ENCODE data around the gene FBXO21. TPM values are rescaled to one million over a fixed set of nuclear protein-coding genes. Genes with fewer than 3 reads are reported as not detected.
"Not testable (repeated sequence)": the region's sequence is repeated elsewhere in the genome, so short reads cannot be mapped to it uniquely, and the experiment has no call there.

The FBXO21 gene
- total and polyA plus RNA-seq, 4 donors = 9.7 to 111 (median 29.4) TPM

DNA sequence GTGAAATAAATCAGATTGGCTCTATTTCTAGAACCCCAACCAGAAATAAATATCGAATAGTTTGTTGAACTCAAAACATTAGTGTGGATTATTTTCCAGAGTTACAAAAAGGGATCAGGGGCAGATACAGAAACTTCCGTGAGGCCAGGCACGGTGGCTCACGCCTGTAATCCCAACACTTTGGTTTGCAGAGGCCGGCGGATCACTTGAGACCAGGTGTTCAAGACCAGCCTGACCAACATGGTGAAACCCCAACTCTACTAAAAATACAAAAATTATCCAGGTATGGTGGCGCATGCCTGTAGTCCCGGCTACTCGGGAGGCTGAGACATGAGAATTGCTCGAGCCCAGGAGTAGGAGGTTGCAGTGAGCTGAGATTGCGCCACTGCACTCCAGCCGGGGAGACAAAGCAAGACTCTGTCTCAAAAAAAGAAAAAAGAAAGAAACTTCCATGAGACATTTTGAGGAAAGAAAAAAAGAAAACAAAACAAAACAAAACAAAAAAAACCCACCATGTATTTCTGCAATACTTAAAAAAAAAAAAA is 2.1 kb downstream of the FBXO21 start:
- peak in 2 of 3 donors; percentile 5 to 13 for DNase-seq
- 86 to 89% methylated on average over 12 of the region's 12 CpGs for WGBS, 2 donors
- TF ChIP-seq, protein P1, sequence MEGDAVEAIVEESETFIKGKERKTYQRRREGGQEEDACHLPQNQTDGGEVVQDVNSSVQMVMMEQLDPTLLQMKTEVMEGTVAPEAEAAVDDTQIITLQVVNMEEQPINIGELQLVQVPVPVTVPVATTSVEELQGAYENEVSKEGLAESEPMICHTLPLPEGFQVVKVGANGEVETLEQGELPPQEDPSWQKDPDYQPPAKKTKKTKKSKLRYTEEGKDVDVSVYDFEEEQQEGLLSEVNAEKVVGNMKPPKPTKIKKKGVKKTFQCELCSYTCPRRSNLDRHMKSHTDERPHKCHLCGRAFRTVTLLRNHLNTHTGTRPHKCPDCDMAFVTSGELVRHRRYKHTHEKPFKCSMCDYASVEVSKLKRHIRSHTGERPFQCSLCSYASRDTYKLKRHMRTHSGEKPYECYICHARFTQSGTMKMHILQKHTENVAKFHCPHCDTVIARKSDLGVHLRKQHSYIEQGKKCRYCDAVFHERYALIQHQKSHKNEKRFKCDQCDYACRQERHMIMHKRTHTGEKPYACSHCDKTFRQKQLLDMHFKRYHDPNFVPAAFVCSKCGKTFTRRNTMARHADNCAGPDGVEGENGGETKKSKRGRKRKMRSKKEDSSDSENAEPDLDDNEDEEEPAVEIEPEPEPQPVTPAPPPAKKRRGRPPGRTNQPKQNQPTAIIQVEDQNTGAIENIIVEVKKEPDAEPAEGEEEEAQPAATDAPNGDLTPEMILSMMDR (IDR thresholded peaks at IDR 0.05; ENCODE audit: control extremely low read depth, extremely low read depth) = no peak

DNA sequence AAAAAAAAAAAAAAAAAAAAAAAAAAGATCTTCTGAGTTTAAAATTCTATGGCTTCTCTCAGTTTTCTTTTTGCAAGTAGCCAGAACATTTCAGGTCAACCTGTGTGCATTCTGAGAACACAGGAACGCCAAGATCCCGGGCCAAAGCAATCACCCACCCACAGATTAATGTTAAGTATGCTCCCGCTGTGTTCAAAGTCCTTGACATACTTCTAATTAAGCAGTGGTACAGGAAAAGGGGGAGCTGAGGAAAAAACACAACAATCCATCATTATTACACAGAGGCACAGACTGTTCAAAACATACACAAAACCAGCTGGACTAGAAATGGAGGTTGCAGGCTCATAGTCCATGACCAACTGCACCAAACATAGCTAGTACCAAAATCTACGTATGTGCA is 2.8 kb downstream of the FBXO21 start:
- peak in 2 of 3 donors; percentile 40 to 53 for DNase-seq
- 46 to 79% methylated on average over 4 of the region's 4 CpGs for WGBS, 2 donors
- TF ChIP-seq, protein P1 (IDR thresholded peaks at IDR 0.05; ENCODE audit: control extremely low read depth, extremely low read depth) = no peak
- no peak overlapping the region for H3K4me3 ChIP-seq
- H3K27me3 ChIP-seq (ENCODE audit: control insufficient read depth in 3 of 3, insufficient read depth in 3 of 3, low read length in 2 of 3) = no peaks in the 10 kb centered on the region
- peaks cover 0 to 15% (median 0%) of the 10 kb centered on the region in 5 donors for H3K4me1 ChIP-seq (ENCODE audit: control insufficient read depth in 5 of 5, insufficient read depth in 5 of 5, low read length in 5 of 5)
- no peaks in the 10 kb centered on the region for H3K9me3 ChIP-seq (ENCODE audit: control insufficient read depth in 4 of 4, insufficient read depth in 3 of 4, low read length in 3 of 4)
- H3K27ac ChIP-seq (ENCODE audit: low read depth in 1 of 2, low read length in 1 of 2) = no peak overlapping the region
- no peak for ATAC-seq (ENCODE audit: insufficient read depth, low FRiP score)
- H3K9ac ChIP-seq (ENCODE audit: insufficient read depth in 1 of 2, low read length in 2 of 2) = no peak overlapping the region
- peaks cover 7 to 25% (median 12%) of the 10 kb centered on the region in 4 donors for H3K36me3 ChIP-seq (ENCODE audit: control insufficient read depth in 4 of 4, insufficient read depth in 4 of 4, low read length in 4 of 4)

More for the DNA sequence above, 2.1 kb downstream of the FBXO21 start:
- Histone ChIP-seq H3K27ac (ENCODE audit: low read depth in 1 of 2, low read length in 1 of 2) (no peak overlapping the region), H3K9me3 (ENCODE audit: control insufficient read depth in 4 of 4, insufficient read depth in 3 of 4, low read length in 3 of 4) (no peaks in the 10 kb centered on the region), H3K27me3 (ENCODE audit: control insufficient read depth in 3 of 3, insufficient read depth in 3 of 3, low read length in 2 of 3) (no peaks in the 10 kb centered on the region), H3K4me3 (no peak overlapping the region), H3K4me1 (ENCODE audit: control insufficient read depth in 5 of 5, insufficient read depth in 5 of 5, low read length in 5 of 5) (peaks cover 0 to 15% (median 0%) of the 10 kb centered on the region in 5 donors), H3K9ac (ENCODE audit: insufficient read depth in 1 of 2, low read length in 2 of 2) (no peak overlapping the region), H3K36me3 (ENCODE audit: control insufficient read depth in 4 of 4, insufficient read depth in 4 of 4, low read length in 4 of 4) (peaks cover 7 to 22% (median 9%) of the 10 kb centered on the region in 4 donors)
- ATAC-seq (ENCODE audit: insufficient read depth, low FRiP score) = no peak

DNA sequence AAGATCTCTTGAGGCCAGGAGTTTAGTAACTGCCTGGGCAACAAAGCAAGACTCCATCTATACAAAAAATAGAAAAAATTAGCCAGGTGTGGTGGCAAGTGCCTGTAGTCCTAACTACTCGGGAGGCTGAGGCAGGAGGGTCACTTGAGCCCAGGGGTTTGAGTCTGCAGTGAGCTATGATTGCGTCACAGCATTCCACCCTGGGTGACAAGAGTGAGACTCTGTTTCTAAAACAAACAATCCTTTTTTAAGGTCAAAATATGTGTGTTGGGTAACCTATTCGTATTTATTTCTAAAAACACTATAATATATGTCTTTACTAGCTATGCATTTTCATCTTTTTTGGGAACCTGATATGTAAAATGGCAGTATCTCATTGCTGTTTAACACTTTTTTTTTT is 7.4 kb downstream of the FBXO21 start:
- ATAC-seq (ENCODE audit: insufficient read depth, low FRiP score) (no peak), DNase-seq (no peak)
- H3K4me1 ChIP-seq (ENCODE audit: control insufficient read depth in 5 of 5, insufficient read depth in 5 of 5, low read length in 5 of 5) = peaks cover 0 to 5% (median 0%) of the 10 kb centered on the region in 5 donors
- H3K27me3 ChIP-seq (ENCODE audit: control insufficient read depth in 3 of 3, insufficient read depth in 3 of 3, low read length in 2 of 3) = no peaks in the 10 kb centered on the region
- H3K36me3 ChIP-seq (ENCODE audit: control insufficient read depth in 4 of 4, insufficient read depth in 4 of 4, low read length in 4 of 4) = peaks cover 15 to 58% (median 28%) of the 10 kb centered on the region in 4 donors
- TF ChIP-seq, protein P1 (IDR thresholded peaks at IDR 0.05; ENCODE audit: control extremely low read depth, extremely low read depth) = no peak
- H3K4me3 ChIP-seq = no peak overlapping the region
- peaks cover 0 to 4% (median 0%) of the 10 kb centered on the region in 4 donors for H3K9me3 ChIP-seq (ENCODE audit: control insufficient read depth in 4 of 4, insufficient read depth in 3 of 4, low read length in 3 of 4)
- H3K9ac ChIP-seq (ENCODE audit: insufficient read depth in 1 of 2, low read length in 2 of 2) = no peak overlapping the region
- H3K27ac ChIP-seq (ENCODE audit: low read depth in 1 of 2, low read length in 1 of 2) = no peak overlapping the region
- WGBS, 2 donors = 84 to 92% methylated on average over 3 of the region's 3 CpGs

DNA sequence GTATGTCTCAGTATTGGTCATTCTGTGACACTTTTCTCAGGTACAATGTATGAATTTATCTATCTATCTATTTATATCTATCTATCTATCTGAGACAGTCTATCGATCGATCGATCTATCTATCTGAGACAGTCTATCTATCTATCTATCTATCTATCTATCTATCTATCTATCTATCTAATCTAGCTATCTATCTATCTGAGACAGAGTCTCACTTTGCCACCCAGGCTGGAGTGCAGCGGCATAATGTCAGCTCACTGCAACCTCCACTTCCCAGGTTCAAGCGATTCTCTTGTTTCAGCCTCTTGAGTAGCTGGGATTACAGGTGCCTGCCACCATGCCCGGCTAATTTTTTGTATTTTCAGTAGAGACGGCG is 8.8 kb downstream of the FBXO21 start:
- not testable (repeated sequence) for ATAC-seq (ENCODE audit: insufficient read depth, low FRiP score); DNase-seq; H3K27me3 ChIP-seq (ENCODE audit: control insufficient read depth in 3 of 3, insufficient read depth in 3 of 3, low read length in 2 of 3); H3K27ac ChIP-seq (ENCODE audit: low read depth in 1 of 2, low read length in 1 of 2); H3K4me1 ChIP-seq (ENCODE audit: control insufficient read depth in 5 of 5, insufficient read depth in 5 of 5, low read length in 5 of 5); H3K9me3 ChIP-seq (ENCODE audit: control insufficient read depth in 4 of 4, insufficient read depth in 3 of 4, low read length in 3 of 4); H3K9ac ChIP-seq (ENCODE audit: insufficient read depth in 1 of 2, low read length in 2 of 2); H3K4me3 ChIP-seq
- H3K36me3 ChIP-seq (ENCODE audit: control insufficient read depth in 4 of 4, insufficient read depth in 4 of 4, low read length in 4 of 4) = peaks cover 15 to 59% (median 29%) of the 10 kb centered on the region in 4 donors
- 85 to 96% methylated on average over 8 of the region's 8 CpGs for WGBS, 2 donors

Data from lung (tissue), 12 donors.